ENCODE data around the gene SNCAIP.
"Not testable (repeated sequence)": the region's sequence is repeated elsewhere in the genome, so short reads cannot be mapped to it uniquely, and the experiment has no call there.

Gene SNCAIP

GRCh38 chr5:122358372-122358979 lies 46.4 kb downstream of the SNCAIP start:
- no peak for DNase-seq (ENCODE audit: low read depth in 2 of 2)

GRCh38 chr5:122362361-122362760 lies 50.3 kb downstream of the SNCAIP start:
- DNase-seq (ENCODE audit: low read depth in 2 of 2): no peak

GRCh38 chr5:122363623-122364022 lies 51.6 kb downstream of the SNCAIP start:
- no peak for DNase-seq (ENCODE audit: low read depth in 2 of 2)

- no peak for DNase-seq (ENCODE audit: low read depth in 2 of 2)
Observed at GRCh38 chr5:122366501-122366900, 54.5 kb downstream of the SNCAIP start.

- no peak for DNase-seq (ENCODE audit: low read depth in 2 of 2)
Observed at GRCh38 chr5:122367456-122367855, 55.4 kb downstream of the SNCAIP start.

GRCh38 chr5:122368510-122369251 lies 56.6 kb downstream of the SNCAIP start:
- DNase-seq (ENCODE audit: low read depth in 2 of 2): no peak

GRCh38 chr5:122369253-122369815 lies 57.3 kb downstream of the SNCAIP start:
- DNase-seq (ENCODE audit: low read depth in 2 of 2): no peak

- DNase-seq (ENCODE audit: low read depth in 2 of 2): no peak
Observed at GRCh38 chr5:122371511-122372151, 59.6 kb downstream of the SNCAIP start.

- DNase-seq (ENCODE audit: low read depth in 2 of 2): no peak
Observed at GRCh38 chr5:122374110-122374509, 62.1 kb downstream of the SNCAIP start.

GRCh38 chr5:122375801-122376200 lies 63.8 kb downstream of the SNCAIP start:
- DNase-seq (ENCODE audit: low read depth in 2 of 2): no peak

GRCh38 chr5:122376250-122376649 lies 64.2 kb downstream of the SNCAIP start:
- no peak for DNase-seq (ENCODE audit: low read depth in 2 of 2)

GRCh38 chr5:122377026-122377425 lies 65.0 kb downstream of the SNCAIP start:
- no peak for DNase-seq (ENCODE audit: low read depth in 2 of 2)

- DNase-seq (ENCODE audit: low read depth in 2 of 2): not testable (repeated sequence)
Observed at GRCh38 chr5:122382938-122383337, 70.9 kb downstream of the SNCAIP start.

GRCh38 chr5:122384739-122385235 lies 72.8 kb downstream of the SNCAIP start:
- no peak for DNase-seq (ENCODE audit: low read depth in 2 of 2)

GRCh38 chr5:122385286-122385685 lies 73.2 kb downstream of the SNCAIP start:
- no peak for DNase-seq (ENCODE audit: low read depth in 2 of 2)

GRCh38 chr5:122385808-122386207 lies 73.8 kb downstream of the SNCAIP start:
- DNase-seq (ENCODE audit: low read depth in 2 of 2): no peak

- no peak for DNase-seq (ENCODE audit: low read depth in 2 of 2)
Observed at GRCh38 chr5:122390154-122390553, 78.1 kb downstream of the SNCAIP start.

- DNase-seq (ENCODE audit: low read depth in 2 of 2): no peak
Observed at GRCh38 chr5:122390694-122391093, 78.7 kb downstream of the SNCAIP start.

GRCh38 chr5:122391621-122392020 lies 79.6 kb downstream of the SNCAIP start:
- DNase-seq (ENCODE audit: low read depth in 2 of 2): no peak

GRCh38 chr5:122392224-122392623 lies 80.2 kb downstream of the SNCAIP start:
- no peak for DNase-seq (ENCODE audit: low read depth in 2 of 2)

GRCh38 chr5:122392824-122393223 lies 80.8 kb downstream of the SNCAIP start:
- DNase-seq (ENCODE audit: low read depth in 2 of 2): no peak

GRCh38 chr5:122394284-122394930 lies 82.4 kb downstream of the SNCAIP start:
- no peak for DNase-seq (ENCODE audit: low read depth in 2 of 2)
